ENCODE measurements around the gene SPATA33.
A peak's percentile ranks its signal among the peaks of the same experiment; 100 is the strongest.
"Not testable (repeated sequence)": the region's sequence is repeated elsewhere in the genome, so short reads cannot be mapped to it uniquely, and the experiment has no call there.

The SPATA33 gene

DNA sequence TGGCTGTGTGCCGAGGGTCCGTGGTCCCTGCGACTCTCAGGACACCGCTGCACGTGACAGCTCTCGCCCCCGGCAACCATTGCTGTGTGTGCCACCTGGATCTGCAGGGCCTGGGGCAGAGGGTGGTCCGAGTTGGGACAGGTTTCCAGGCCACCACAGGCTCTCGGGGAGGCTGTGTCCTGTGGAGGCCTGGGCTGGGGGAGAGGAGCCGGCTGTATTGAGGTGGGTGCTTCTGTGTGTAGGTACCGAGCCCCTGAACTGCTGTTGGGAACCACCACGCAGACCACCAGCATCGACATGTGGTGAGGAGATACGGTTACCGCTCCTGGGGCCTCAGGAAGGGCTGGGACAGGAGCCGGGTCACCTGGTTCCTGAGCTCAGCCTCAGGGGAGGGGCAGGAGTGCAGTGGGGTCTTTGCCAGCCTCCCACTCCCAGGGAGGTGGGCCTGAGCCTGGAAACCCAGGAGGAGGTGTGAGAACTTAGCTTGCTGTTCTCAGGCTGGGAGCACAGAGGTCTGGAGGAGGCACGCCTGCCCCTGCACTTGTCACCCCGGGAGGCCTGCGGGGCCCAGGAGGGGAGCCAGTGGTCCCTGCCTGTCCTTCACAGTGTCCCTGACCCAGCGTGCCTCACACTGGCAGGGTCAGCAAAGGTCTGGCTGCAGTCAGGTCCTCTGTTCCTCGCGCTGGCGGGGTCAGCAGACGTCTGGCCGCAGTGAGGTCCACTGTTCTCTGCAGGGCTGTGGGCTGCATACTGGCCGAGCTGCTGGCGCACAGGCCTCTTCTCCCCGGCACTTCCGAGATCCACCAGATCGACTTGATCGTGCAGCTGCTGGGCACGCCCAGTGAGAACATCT, 36.5 kb downstream of the SPATA33 start:
- DNase-seq (ENCODE audit: low spot score) = no peak

DNA sequence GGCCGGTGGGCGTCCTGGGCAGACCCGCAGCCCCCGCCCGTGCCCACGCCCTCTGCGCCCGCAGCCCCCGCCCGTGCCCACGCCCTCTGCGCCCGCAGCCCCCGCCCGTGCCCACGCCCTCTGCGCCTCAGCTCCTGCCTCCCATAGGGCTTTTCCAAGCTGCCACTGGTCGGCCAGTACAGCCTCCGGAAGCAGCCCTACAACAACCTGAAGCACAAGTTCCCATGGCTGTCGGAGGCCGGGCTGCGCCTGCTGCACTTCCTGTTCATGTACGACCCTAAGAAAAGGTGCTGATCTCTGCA, 37.1 kb downstream of the SPATA33 start:
- DNase-seq (ENCODE audit: low spot score) = not testable (repeated sequence)

DNA sequence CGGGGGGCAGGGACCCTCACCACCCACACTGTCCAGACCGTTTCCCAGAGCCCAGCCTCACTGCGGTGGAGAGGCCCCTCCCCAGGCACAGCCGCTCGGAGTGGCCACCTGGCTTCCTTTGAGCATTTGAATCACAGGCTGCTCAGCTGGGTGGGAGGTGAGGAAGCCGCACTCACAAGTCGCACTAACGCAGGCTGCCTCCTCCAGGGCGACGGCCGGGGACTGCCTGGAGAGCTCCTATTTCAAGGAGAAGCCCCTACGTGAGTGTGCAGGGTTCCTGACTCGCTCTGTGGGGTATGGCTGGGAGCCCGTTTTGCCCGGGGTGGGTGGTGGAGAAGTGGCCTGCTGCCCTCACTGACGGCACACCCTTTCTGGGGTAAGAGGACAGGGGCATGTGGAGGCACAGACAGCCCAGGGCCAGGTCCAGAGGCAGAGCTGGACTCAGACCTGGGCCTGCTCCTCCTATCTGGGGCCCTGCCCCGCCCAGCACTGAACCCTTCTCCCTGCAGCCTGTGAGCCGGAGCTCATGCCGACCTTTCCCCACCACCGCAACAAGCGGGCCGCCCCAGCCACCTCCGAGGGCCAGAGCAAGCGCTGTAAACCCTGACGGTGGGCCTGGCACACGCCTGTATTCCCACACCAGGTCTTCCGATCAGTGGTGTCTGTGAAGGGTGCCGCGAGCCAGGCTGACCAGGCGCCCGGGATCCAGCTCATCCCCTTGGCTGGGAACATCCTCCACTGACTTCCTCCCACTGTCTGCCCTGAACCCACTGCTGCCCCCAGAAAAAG, 37.6 kb downstream of the SPATA33 start:
- no peak for DNase-seq (ENCODE audit: low spot score)

DNA sequence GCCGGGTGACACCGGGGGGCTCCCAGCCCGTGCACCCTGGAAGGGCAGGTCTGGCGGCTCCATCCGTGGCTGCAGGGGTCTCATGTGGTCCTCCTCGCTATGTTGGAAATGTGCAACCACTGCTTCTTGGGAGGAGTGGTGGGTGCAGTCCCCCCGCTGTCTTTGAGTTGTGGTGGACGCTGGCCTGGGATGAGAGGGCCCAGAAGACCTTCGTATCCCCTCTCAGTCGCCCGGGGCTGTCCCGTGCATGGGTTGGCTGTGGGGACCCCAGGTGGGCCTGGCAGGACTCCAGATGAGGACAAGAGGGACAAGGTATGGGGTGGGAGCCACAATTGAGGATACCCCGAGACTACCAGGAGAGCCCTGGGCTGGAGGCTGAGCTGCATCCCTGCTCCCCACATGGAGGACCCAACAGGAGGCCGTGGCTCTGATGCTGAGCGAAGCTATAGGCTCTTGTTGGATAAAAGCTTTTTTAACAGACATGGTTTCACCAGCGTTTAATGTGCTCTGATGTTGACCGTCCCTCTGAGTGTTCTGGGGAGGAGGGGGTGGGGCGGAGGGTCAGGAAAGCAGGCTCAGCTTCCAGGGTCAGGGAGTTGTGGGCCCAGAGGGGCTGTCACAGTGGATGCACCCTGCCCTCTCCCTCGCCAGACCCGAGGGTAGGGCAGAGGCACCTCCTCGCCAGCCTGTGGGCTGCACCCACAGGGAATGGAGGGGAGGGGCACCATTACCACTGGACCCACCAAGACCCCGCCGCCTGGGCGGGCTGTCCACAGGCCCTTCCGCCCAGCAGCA, 38.4 kb downstream of the SPATA33 start:
- peak; percentile 36 for DNase-seq (ENCODE audit: low spot score)

DNA sequence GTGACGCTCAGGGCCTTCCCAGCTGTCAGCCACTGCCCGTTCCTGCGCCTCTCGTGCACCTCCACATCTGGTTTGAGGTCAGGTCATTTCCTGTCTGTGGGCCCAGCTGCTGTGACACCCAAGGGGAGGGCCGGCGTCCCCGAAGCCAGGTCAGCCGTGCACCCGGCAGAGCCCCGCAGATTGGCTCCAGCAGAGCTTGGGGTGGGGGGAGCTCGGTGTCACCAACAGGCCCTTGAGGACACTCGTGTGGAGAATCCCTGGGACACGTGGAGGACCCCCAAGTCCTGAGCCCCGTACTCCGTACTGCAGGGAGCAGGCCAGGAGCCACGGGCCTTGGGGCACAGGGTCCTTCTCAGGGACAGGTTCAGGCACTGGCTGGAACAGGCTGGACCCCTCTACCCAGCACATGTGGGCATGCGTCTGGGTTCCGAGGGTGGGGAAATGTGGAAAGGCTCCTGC, 39.1 kb downstream of the SPATA33 start:
- DNase-seq (ENCODE audit: low spot score) = no peak

DNA sequence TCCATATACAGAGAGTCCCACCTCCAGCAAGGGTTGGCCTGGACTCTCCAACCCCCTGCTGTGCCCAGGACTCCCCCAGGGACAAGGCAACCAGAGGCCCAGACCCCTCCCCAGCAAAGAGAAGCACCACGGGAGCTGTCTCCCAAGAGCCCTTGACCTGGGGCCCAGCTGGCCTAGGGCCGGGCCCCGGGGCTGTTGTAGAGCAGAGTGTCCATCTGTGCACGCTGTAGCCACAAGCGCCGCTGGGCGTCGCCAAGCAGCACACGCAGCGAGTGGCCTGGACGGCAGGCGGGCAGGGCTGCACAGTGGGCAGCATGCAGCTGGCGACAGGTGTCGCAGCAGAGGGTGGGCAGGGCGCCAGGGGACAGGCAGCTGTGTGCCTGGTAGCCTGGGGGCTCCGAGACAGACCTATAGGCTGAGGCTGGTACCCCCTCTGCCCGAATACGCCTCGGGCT, 39.6 kb downstream of the SPATA33 start:
- no peak for DNase-seq (ENCODE audit: low spot score)

DNA sequence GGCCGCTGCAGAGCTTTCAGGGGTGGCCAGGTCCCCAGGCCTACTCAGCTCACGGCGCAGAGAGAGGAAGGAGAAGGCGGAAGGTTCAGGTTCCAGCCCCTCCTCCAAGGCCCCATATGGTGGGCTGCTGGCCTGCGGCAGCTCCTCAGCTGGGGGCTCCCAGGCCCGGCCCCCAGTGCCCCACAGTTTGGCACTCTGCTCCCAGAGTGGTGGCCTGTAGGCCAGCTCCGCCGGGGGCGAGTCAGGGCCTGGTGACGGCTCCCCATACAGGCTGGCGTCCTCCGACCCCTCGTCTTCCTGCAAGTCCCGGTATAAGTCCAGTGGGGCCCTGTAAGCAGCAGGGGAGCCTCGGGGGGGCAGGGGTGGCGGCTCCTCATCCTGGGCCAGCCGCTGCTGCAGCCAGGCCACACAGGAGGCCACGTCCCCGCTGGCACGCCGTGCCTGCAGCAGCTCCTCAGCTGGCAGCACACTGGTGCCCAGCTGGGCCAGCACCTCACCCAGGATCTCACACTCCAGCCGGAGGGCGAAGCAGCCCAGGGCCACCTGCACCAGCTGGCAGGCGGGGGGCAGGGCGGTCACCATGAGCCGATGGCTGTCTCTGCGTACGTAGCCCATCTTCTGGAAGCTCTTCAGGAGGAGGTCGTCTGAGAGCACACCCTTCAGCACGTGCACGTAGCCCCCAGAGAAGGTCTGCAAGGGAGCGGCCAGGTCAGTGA, 40.1 kb downstream of the SPATA33 start:
- no peak for DNase-seq (ENCODE audit: low spot score)

DNA sequence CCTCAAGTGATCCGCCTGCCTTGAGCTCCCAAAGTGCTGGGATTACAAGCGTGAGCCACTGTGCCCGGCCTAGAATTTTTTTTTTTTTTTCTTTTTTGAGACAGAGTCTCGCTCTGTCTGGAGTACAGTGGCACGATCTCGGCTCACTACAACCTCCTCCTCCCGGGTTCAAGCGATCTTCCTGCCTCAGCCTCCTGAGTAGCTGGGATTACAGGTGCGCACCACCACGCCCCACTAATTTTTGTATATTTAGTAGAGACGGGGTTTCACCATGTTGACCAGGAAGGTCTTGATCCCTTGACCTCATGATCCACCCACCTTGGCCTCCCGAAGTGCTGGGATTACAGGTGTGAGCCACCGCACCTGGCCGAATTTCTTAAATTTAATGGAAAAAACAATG, 41.1 kb downstream of the SPATA33 start:
- DNase-seq (ENCODE audit: low spot score) = not testable (repeated sequence)

DNA sequence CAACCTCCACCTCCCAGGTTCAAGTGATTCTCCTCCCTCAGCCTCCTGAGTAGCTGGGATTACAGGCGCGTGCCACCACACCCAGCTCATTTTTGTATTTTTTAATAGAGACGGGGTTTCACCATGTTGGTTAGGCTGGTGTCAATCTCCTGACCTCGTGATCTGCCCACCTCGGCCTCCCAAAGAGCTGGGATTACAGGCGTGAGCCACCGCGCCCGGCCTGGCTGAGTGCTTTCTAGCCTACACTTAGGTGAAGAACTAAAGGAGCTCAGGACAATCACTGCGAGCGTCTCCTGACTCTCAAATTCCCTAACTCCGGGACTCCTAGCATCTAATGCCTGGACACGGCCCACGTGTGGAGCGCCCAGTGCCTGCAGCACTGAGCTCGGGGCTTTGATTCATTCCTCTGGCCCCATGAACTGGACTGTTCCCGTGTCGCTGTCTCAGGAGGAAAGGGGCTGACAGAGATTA, 42.0 kb downstream of the SPATA33 start:
- DNase-seq (ENCODE audit: low spot score) = not testable (repeated sequence)

DNA sequence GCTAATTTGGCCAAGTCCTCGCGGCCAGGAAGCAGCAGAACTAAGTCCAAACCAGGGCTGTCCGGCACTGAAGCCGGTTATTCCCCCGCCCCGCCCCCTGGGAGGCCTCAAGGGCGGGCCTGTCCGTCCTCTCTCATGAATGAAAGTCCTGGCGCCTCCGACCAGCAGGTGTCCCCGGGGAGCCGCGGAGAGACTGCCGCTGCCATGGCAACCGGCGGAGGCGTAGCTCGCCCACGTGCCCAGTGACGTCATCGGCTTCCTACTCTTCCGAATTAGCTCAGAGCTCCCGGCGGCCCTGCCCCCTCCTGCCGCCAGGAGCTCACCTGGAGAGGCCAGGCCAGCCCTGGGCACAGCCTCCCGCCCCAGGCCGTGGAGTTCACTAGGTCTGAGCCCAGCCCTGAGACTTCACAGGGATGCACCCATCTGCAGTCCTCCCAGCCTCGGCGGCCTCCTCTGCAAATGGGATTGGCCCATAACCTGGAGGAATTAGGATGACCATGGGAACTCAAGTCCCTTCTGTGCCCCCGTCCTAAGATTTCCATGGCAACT, 42.5 kb downstream of the SPATA33 start:
- DNase-seq (ENCODE audit: low spot score) = peak; percentile 100

DNA sequence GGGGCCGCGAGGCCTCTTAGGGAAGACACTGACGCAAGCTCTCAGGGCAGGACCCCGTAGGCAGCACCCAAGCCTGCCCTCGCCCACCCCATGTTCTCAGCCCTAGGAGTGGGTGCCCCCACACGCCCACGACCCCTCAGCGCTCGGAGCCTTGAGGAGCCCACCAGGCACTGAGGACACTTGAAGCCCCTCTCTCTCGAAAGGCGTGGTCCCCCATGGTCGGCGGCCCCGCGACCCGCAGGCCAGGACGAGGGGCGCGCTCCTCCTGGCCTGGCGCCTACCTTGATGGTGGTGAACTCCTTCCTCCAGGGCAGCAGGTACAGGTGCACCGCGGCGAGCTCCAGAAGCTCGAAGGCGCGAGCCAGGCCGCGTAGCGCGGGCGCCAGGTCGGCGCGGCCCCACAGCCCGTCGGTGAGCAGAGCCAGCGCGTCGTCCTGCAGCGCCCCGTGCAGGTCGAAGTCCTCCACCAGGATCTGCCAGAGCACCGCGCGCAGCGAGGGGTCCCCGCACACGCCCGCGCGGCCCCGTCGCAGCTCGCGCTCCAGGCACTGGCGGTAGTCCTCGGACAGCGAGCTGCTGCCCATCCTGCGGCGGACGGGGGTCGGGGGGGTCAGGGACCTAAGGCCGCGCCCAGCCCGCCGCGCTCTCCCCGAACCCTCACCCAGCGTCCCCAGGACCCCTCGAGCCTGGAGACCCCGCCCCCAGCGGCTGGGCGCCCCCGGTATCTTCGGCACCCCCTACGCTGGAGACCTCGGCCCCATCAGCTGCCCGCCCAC, 43.2 kb downstream of the SPATA33 start:
- DNase-seq (ENCODE audit: low spot score) = peak; percentile 42

DNA sequence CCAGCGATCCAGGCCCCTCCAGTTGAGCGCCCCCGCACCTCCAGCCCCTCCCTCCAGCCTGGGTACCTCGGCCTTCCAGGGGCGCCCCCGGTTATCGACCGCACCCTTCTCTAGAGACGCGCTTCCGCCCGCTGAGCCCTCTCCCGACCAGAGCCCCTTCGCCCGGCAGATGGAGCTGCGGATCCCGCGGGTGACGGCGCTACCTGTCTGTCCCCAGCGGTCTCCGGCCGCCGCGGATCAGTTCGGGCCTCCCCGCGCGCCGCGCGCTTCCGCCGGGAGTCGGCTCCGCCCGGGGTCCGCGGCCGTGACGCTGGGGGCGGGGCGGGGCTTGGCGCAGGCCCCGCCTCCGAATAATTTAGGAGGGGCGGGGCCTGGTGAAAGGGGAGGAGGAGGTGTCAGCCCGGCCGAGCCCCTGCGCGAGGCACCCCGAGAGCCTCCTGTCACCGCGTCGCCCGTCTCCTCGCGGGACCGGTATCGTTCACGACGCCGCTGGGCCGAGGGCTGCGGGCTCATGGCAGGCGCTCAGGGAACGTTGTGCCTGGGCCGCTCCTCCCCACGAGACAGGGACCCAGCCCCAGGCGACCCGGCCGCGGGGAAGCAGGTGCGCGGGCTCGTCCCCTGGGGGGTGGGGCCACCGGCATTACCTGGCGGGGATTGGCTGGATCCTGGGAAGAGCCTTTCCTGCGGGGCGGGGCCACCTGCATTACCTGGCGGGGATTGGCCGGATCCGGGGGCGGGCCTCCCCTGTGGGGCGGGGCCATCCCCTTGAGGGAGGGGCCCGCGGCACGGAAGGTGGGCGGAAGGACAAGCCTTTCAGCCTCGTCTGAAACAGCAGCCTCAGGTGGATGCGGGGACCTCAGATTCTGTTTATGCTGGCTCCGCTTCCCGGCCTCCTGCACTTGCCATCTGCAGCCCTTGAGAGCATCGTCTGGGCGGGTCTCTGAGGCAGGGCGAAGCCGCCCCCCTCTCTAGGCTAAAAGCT, 44.1 kb downstream of the SPATA33 start, which contains the start of gene SPATA2L:
SPATA2L (minus strand) TSS at position 281 of the 982 bp plus-strand sequence. CDS start 473 bp downstream, outside the sequence.
- peak; percentile 95 for DNase-seq (ENCODE audit: low spot score)

DNA sequence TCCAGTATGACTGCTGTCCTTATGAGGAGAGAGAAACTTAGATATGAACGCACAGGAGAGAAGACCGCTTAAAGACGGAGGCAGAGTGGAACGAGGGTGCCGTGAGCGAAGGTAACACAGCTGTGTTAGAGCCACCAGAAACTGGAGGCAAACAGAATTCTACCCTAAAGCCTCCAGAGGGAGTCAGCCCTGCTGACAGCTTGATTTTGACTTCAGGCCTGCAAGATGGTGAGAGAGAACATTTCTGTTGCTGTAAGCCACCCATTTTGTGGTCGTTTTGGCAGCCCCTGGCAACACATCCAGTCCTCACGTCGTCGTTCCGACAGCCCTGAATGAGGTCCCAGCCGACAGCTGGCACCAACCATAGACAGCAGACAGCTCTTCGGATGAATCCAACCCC, 46.6 kb downstream of the SPATA33 start:
- DNase-seq (ENCODE audit: low spot score) = no peak

DNA sequence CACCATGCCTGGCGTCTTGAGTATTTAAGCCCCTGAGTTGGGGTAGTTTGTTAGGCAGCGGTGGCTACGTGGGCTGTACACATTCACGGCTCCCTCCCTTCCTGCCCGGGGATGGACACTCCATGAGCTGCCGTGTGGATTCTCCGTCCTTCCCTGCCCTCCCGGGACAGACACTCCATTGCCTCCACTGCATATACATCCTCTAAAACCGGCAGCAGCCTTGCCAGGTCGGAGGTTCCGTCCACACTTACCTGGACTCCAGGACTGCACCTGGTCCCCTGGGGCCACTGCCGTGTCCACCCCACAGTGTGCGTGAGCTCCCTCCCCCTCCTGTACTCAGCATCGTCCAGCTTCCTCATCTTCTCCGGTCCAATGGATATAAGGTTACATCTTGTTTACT, 47.4 kb downstream of the SPATA33 start:
- DNase-seq (ENCODE audit: low spot score) = no peak

DNA sequence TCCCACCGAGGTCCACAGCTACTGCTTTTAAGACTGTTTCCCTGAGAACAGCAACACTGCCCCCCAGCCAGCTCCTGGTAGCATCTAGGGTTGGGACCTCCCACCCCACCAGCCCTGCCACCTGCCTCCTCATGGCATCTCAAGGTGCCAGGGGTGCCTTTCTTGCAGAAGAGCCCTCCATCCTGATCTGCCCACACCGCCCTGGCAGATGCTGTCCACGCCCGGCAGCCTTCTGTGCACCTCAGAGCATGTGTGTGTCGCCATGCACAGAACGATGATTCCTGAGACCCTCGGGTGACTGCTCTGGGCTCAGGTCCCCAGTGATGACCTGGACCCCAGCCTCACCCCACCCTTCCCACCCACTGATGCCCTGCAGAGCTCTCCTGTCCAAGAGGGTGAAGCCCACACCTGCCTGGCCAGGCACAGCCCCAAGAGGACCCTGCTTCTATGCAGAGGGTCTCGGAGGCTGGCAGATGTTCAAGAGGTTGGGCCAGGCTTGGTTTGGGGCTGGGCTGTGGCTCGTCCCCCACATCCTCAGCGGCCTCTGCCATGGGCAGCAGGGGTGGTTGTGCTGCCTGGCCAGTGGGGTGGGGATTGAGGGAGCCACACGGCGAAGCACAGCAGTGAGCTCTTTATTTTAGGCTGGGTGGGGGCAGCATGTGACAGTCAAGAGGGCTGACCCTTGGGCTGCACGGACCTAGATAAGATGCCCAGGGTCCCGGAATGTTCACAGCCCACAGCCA, 49.1 kb downstream of the SPATA33 start:
- no peak for DNase-seq (ENCODE audit: low spot score)

DNA sequence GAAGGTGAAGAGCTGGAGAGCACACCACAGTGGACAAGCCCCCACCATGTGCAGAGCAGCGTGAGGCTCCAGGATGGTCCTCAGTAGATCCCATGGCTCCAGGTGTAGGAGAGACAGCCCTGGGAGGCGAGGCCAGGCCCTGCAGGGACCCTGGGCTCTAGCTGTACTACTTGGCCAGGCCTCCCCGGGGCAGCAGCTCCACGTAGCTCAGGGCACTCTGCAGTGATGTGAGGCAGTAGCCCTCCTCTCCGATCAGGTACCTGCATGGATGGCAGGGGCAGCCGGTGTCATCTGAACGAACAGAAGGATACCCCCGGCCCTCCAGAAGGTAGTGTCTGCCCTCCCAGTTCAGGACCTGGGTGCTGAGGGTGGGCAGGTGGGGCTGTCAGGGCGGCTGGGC, 50.1 kb downstream of the SPATA33 start:
- peak; percentile 29 for DNase-seq (ENCODE audit: low spot score)

DNA sequence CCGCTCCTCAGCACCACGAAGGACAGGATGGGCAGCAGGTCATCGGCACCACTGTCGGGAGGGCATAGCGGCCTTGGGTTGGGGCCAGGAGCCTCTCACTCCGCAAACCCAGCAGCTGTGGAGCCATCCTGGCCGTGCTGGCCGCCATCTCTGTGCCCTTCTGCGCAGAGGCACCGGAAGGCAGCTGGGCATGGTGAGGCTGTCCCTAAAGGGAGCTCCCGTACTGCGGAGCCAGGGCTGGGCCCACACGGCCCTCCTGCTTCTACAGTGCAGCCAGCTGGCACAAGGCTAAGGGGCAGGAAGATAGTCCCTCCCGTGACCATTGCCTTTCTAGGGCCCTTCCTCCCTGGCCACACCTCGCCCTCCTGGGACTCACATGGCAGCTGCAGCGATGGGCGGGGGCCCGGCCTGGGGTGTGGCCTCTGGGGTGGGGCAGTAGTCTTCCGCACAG, 50.9 kb downstream of the SPATA33 start:
- DNase-seq (ENCODE audit: low spot score) = no peak

DNA sequence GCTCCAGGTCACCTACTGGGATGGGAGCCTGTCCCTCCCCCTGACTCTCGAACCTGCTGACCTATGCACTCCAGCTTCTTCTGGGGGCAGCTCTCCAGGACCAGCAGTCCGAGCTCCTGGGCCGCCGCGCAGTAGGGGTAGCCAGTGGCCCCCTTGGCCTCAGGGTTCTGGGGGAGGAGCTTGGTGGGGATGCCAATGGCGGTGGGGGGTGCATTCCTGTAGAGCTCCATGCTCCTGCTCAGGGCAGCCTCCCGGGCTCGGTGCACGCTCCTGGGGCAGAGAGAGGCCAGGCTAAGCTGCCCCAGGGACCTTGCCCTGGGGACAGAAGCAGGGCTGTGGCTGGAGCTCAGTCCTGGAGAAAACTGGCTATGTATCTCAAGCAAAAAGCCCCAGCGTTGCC, 51.5 kb downstream of the SPATA33 start:
- DNase-seq (ENCODE audit: low spot score) = no peak

Data from cerebellar cortex (tissue), 1 donor.